SIG-M5 (cell line): Measurements from ENCODE around the gene SPON1.
"Not testable (repeated sequence)": the region's sequence is repeated elsewhere in the genome, so short reads cannot be mapped to it uniquely, and the experiment has no call there.

Experiments
- DNase-seq: peaks from one replicate; lab custom pipeline; 2025; lab: John Stamatoyannopoulos, UW

SPON1 gene

GRCh38 chr11:14127679-14128078 is 165.2 kb downstream of the SPON1 start:
- no peak for DNase-seq

- DNase-seq = no peak
Observed at GRCh38 chr11:14132312-14132711, 169.8 kb downstream of the SPON1 start.

- DNase-seq = no peak
Observed at GRCh38 chr11:14133381-14133780, 170.9 kb downstream of the SPON1 start.

- DNase-seq = no peak
Observed at GRCh38 chr11:14136561-14136960, 174.0 kb downstream of the SPON1 start.

GRCh38 chr11:14137284-14137683 is 174.8 kb downstream of the SPON1 start:
- DNase-seq = no peak

- DNase-seq = no peak
Observed at GRCh38 chr11:14140991-14141390, 178.5 kb downstream of the SPON1 start.

- no peak for DNase-seq
Observed at GRCh38 chr11:14141676-14142075, 179.2 kb downstream of the SPON1 start.

- DNase-seq = no peak
Observed at GRCh38 chr11:14144934-14145333, 182.4 kb downstream of the SPON1 start.

GRCh38 chr11:14148653-14149273 is 186.2 kb downstream of the SPON1 start:
- DNase-seq = no peak

GRCh38 chr11:14149683-14150082 is 187.2 kb downstream of the SPON1 start:
- no peak for DNase-seq

- DNase-seq = no peak
Observed at GRCh38 chr11:14150878-14151277, 188.4 kb downstream of the SPON1 start.

GRCh38 chr11:14154103-14154502 is 191.6 kb downstream of the SPON1 start:
- not testable (repeated sequence) for DNase-seq

GRCh38 chr11:14158393-14158792 is 195.9 kb downstream of the SPON1 start:
- DNase-seq = no peak

GRCh38 chr11:14163576-14163975 is 201.1 kb downstream of the SPON1 start:
- no peak for DNase-seq

- DNase-seq = not testable (repeated sequence)
Observed at GRCh38 chr11:14173679-14174078, 211.2 kb downstream of the SPON1 start.

GRCh38 chr11:14179116-14179820 is 216.7 kb downstream of the SPON1 start:
- no peak for DNase-seq

- no peak for DNase-seq
Observed at GRCh38 chr11:14181121-14181520, 218.6 kb downstream of the SPON1 start.

- no peak for DNase-seq
Observed at GRCh38 chr11:14182833-14183364, 220.4 kb downstream of the SPON1 start.

- DNase-seq = no peak
Observed at GRCh38 chr11:14184028-14184940, 221.8 kb downstream of the SPON1 start.

- no peak for DNase-seq
Observed at GRCh38 chr11:14185461-14185860, 222.9 kb downstream of the SPON1 start.

- no peak for DNase-seq
Observed at GRCh38 chr11:14186046-14186775, 223.7 kb downstream of the SPON1 start.

GRCh38 chr11:14189874-14190273 is 227.4 kb downstream of the SPON1 start:
- DNase-seq = no peak
